B cell (primary cell): ENCODE measurements around the gene PRR7. TPM values are rescaled to one million over a fixed set of nuclear protein-coding genes. Genes with fewer than 3 reads are reported as not detected.

Experiments
- ATAC-seq: fragments of 200-7000 bp; cut with Tn5 transposase; one replicate; pipeline ENCODE4 v1.10.0; 2021; ENCODE audit warnings: low read depth, mild to moderate bottlenecking, moderate number of reproducible peaks, moderate library complexity
- CTCF ChIA-PET: fragments of 350-600 bp; sonication (Branson Sonifier 250); formaldehyde crosslinking; loops from one replicate; lab custom pipeline; 2021; ENCODE audit warnings: antibody characterized with exemption, inconsistent platforms; lab: Charles Lee
- POLR2A ChIA-PET: fragments of 350-600 bp; sonication (Branson Sonifier 250); formaldehyde crosslinking; loops from one replicate; lab custom pipeline; 2021; ENCODE audit warnings: antibody characterized with exemption; lab: Charles Lee
- DNase-seq: peaks from one replicate; pipeline ENCODE4 v3.0.0; 2013
- H2AFZ ChIP-seq: 2 replicates; pipeline ENCODE4 v1.6.1; 2012; ENCODE audit warnings: mild to moderate bottlenecking, low read depth, low read length; ENCODE audit not compliant: insufficient read depth, poor library complexity, severe bottlenecking
- H3K27ac ChIP-seq, 2 donors: 1 replicate in 1 of 2; 2 replicates in 1 of 2; pipeline ENCODE4 v1.5.1; 2012 to 2013; ENCODE audit warnings: low read length in 2 of 2, mild to moderate bottlenecking in 2 of 2, moderate library complexity in 1 of 2
- H3K27me3 ChIP-seq, 4 experiments: fragments of 200-600 bp in 1 of 4; sonication (generic) in 1 of 4; replicated peaks in 1 of 4; 1 replicate in 2 of 4; 2 replicates in 2 of 4; pipeline versions ENCODE4 v1.6.1 to v1.7.0; 2013 to 2016; ENCODE audit warnings: low read length in 3 of 4, mild to moderate bottlenecking in 2 of 4, mixed read lengths in 1 of 4, moderate library complexity in 1 of 4; ENCODE audit not compliant: insufficient read depth in 4 of 4, control insufficient read depth in 3 of 4; ENCODE audit errors: control extremely low read depth in 1 of 4
- H3K36me3 ChIP-seq, 2 experiments: replicated peaks in 1 of 2; 1 replicate in 1 of 2; 2 replicates in 1 of 2; pipeline versions ENCODE4 v1.6.1 to v1.7.1; 2013; ENCODE audit warnings: low read length in 1 of 2; ENCODE audit not compliant: insufficient read depth in 2 of 2, control insufficient read depth in 1 of 2; ENCODE audit errors: control extremely low read depth in 1 of 2, extremely low read depth in 1 of 2
- H3K4me1 ChIP-seq, 2 donors: fragments of 200-600 bp in 1 of 2; sonication (generic) in 1 of 2; 1 replicate in 1 of 2; 2 replicates in 1 of 2; pipeline versions ENCODE4 v1.5.1 to v1.6.1; 2013 to 2017; ENCODE audit warnings: low read length in 2 of 2; ENCODE audit not compliant: control insufficient read depth in 2 of 2, insufficient read depth in 2 of 2
- H3K4me2 ChIP-seq: replicated peaks from 2 replicates; pipeline ENCODE3; 2012; ENCODE audit warnings: mild to moderate bottlenecking, low read depth, low read length; ENCODE audit not compliant: poor library complexity, severe bottlenecking
- H3K4me3 ChIP-seq, 5 experiments: fragments of 200-600 bp in 1 of 5; sonication (generic) in 1 of 5; 1 replicate in 3 of 5; 2 replicates in 2 of 5; pipeline versions ENCODE4 v1.5.1 to v1.7.0; 2011 to 2016; ENCODE audit warnings: low read length in 4 of 5, mild to moderate bottlenecking in 4 of 5, low read depth in 2 of 5, control low read depth in 1 of 5, moderate library complexity in 1 of 5; ENCODE audit not compliant: insufficient read depth in 1 of 5; ENCODE audit errors: control extremely low read depth in 1 of 5, extremely low read depth in 1 of 5
- H3K79me2 ChIP-seq: fragments of 200-600 bp; sonication (generic); one replicate; pipeline ENCODE4 v1.6.0; 2016; ENCODE audit warnings: low read length; ENCODE audit not compliant: control insufficient read depth, insufficient read depth
- H3K9ac ChIP-seq: fragments of 200-600 bp; sonication (generic); 2 replicates; pipeline ENCODE4 v1.6.1; 2017; ENCODE audit warnings: mild to moderate bottlenecking, low read length, moderate library complexity
- H3K9me3 ChIP-seq, 3 donors: one replicate each; pipeline versions ENCODE4 v1.6.1 to v1.7.1; 2013; ENCODE audit warnings: low read length in 2 of 3; ENCODE audit not compliant: control insufficient read depth in 2 of 3, insufficient read depth in 1 of 3; ENCODE audit errors: control extremely low read depth in 1 of 3
- H4K20me1 ChIP-seq: 2 replicates; pipeline ENCODE4 v1.6.0; 2012; ENCODE audit warnings: mild to moderate bottlenecking, low read length; ENCODE audit not compliant: insufficient read depth, control insufficient read depth, poor library complexity, severe bottlenecking
- H3K27ac Mint-ChIP-seq: one replicate; pipeline ENCODE4 v1.8.0; 2021; ENCODE audit warnings: mixed read lengths
- H3K27me3 Mint-ChIP-seq: one replicate; pipeline ENCODE4 v1.8.0; 2021; ENCODE audit warnings: mixed read lengths
- H3K4me1 Mint-ChIP-seq: one replicate; pipeline ENCODE4 v1.8.0; 2021; ENCODE audit warnings: mixed read lengths
- H3K4me3 Mint-ChIP-seq: one replicate; pipeline ENCODE4 v1.8.0; 2021; ENCODE audit warnings: mixed read lengths
- H3K9me3 Mint-ChIP-seq: one replicate; pipeline ENCODE4 v1.8.0; 2022; ENCODE audit warnings: mixed read lengths; ENCODE audit not compliant: insufficient read depth
- CTCF ChIP-seq: fragments of 200-600 bp; IDR thresholded peaks from one replicate; pipeline ENCODE4 v1.8.0; 2022; ENCODE audit warnings: antibody characterized with exemption, mild to moderate bottlenecking
- EZH2 ChIP-seq: IDR thresholded peaks from 2 replicates; pipeline ENCODE4 v1.6.1; 2012; ENCODE audit warnings: borderline replicate concordance, low read depth, mild to moderate bottlenecking, moderate library complexity, low read length; ENCODE audit not compliant: insufficient read depth, poor library complexity, severe bottlenecking
- WGBS: methylation state at CpG from one replicate; pipeline ENCODE4 v1.1.5; 2013; ENCODE audit warnings: missing lambda C conversion rate; ENCODE audit not compliant: insufficient coverage; 5-methylcytosine and 5-hydroxymethylcytosine counted together
- intact Hi-C: fragments of 100-400 bp; cut with micrococcal nuclease; formaldehyde crosslinking; loops from one replicate; pipeline ENCODE4 v1.10.0; 2022
- polyA plus RNA-seq: library from polyadenylated mRNA; depleted of rRNA; stranded (reverse); fragments of >200 nt; gene quantifications from 2 replicates; pipeline ENCODE4 v1.2.3, GENCODE V29; 2012
- total RNA-seq, 2 donors: library from RNA; stranded (reverse); fragments of 120-200 nt in 1 of 2; gene quantifications; 1 replicate in 1 of 2; 2 replicates in 1 of 2; pipeline versions ENCODE4 v1.2.3 to v1.2.4, GENCODE V29; 2013 to 2022

PRR7 gene
- total and polyA plus RNA-seq, 2 donors (not counting 1 experiment from before 2014, with no cell fraction given), result 4.8 to 84.4 TPM

- H3K36me3 ChIP-seq, result no peaks in the 10 kb centered on the region
- intact Hi-C loops, result no loop called here
- DNase-seq (peak; percentile 56), ATAC-seq (peak; percentile 62)
- H4K20me1 ChIP-seq, result no peaks in the 10 kb centered on the region
- ChIA-PET CTCF (interaction anchor here (0.6 to 2.7 kb wide), 6 partner anchors 22 to 145 kb away, joined by 3 to 12 read pairs (median 6); no protein-coding TSS in a partner anchor), POLR2A (interaction anchor here (1.0 kb wide), 1 partner anchor 31 kb away, joined by 3 read pairs; the partner anchor contains the start of gene DOK3)
- H3K79me2 ChIP-seq, result no peaks in the 10 kb centered on the region
- peak overlapping the region in 1 of 2 donors; percentile 3 for H3K27ac ChIP-seq
- H3K27ac Mint-ChIP-seq, result peak overlapping the region; percentile 81
- H3K4me1 ChIP-seq, result peaks cover 14 to 25% of the 10 kb centered on the region in 2 donors
- H3K9me3 Mint-ChIP-seq, result no peaks in the 10 kb centered on the region
- H3K9ac ChIP-seq, result no peak overlapping the region
- peaks cover 4% of the 10 kb centered on the region for H3K27me3 Mint-ChIP-seq
- no peaks in the 10 kb centered on the region for H3K9me3 ChIP-seq
- H3K4me3 ChIP-seq, result no peak overlapping the region
- H2AFZ ChIP-seq, result peak overlapping the region; percentile 45
- WGBS, result 38% methylated on average over 16 of the region's 18 CpGs
- H3K4me1 Mint-ChIP-seq, result peaks cover 30% of the 10 kb centered on the region
- no peak for TF ChIP-seq EZH2
- TF ChIP-seq CTCF, result no peak
- H3K4me2 ChIP-seq, result peak overlapping the region; percentile 19
- H3K27me3 ChIP-seq, result peaks cover 0 to 5% (median 1%) of the 10 kb centered on the region in 4 experiments
- peak overlapping the region; percentile 34 for H3K4me3 Mint-ChIP-seq
These were observed 32.4 kb downstream of the PRR7 start for GRCh38 chr5:177478711-177479646.

- H2AFZ ChIP-seq, result no peak overlapping the region
- Mint-ChIP-seq H3K27ac (no peak overlapping the region), H3K4me1 (peaks cover 27% of the 10 kb centered on the region), H3K27me3 (no peaks in the 10 kb centered on the region), H3K9me3 (no peaks in the 10 kb centered on the region), H3K4me3 (no peak overlapping the region)
- no peak for DNase-seq
- ChIA-PET CTCF (interaction anchor here (0.8 to 2.7 kb wide), 5 partner anchors 22 to 146 kb away, joined by 3 to 12 read pairs (median 7); no protein-coding TSS in a partner anchor), POLR2A (no interaction called here)
- H3K79me2 ChIP-seq, result no peaks in the 10 kb centered on the region
- no peaks in the 10 kb centered on the region for H3K9me3 ChIP-seq
- no peak for TF ChIP-seq EZH2
- no peak for TF ChIP-seq CTCF
- H3K27ac ChIP-seq, result no peak overlapping the region
- intact Hi-C loops, result no loop called here
- no peak overlapping the region for H3K4me3 ChIP-seq
- H3K4me2 ChIP-seq, result peak overlapping the region; percentile 19
- H4K20me1 ChIP-seq, result no peaks in the 10 kb centered on the region
- H3K9ac ChIP-seq, result no peak overlapping the region
- H3K36me3 ChIP-seq, result no peaks in the 10 kb centered on the region
- H3K4me1 ChIP-seq, result peaks cover 14 to 25% of the 10 kb centered on the region in 2 donors
- 65% methylated on average over 14 of the region's 14 CpGs for whole genome bisulfite sequencing
- no peak for ATAC-seq
- no peaks in the 10 kb centered on the region for H3K27me3 ChIP-seq
These were observed 33.2 kb downstream of the PRR7 start for GRCh38 chr5:177479774-177480173.
